Cardiac muscle cell (in vitro differentiated cells and primary cell): Measurements from ENCODE around the gene PLXNB3. TPM values are rescaled to one million over a fixed set of nuclear protein-coding genes. Genes with fewer than 3 reads are reported as not detected.
A peak's percentile ranks its signal among the peaks of the same experiment; 100 is the strongest.

Source experiments
- DNase-seq, 2 donors: peaks; one replicate each; pipeline versions ENCODE4 v3.0.0 to v3.0.0-alpha.2; 2010 to 2017; ENCODE audit warnings: low read depth in 1 of 2, low spot score in 1 of 2
- H3K27ac ChIP-seq: fragments of 200-600 bp; sonication (generic); 2 replicates; pipeline ENCODE4 v1.5.1; 2016
- H3K27me3 ChIP-seq: fragments of 200-600 bp; sonication (generic); 2 replicates; pipeline ENCODE4 v1.6.0; 2016; ENCODE audit warnings: control low read depth
- H3K36me3 ChIP-seq: fragments of 200-600 bp; sonication (generic); 2 replicates; pipeline ENCODE4 v1.5.1; 2016; ENCODE audit warnings: control low read depth
- H3K4me1 ChIP-seq: fragments of 200-600 bp; sonication (generic); 2 replicates; pipeline ENCODE4 v1.8.1; 2017; ENCODE audit warnings: low read depth, mild to moderate bottlenecking, mixed run types
- H3K4me3 ChIP-seq: fragments of 200-600 bp; sonication (generic); 2 replicates; pipeline ENCODE4 v1.5.1; 2016; ENCODE audit warnings: mild to moderate bottlenecking
- H3K9me3 ChIP-seq: fragments of 200-600 bp; sonication (generic); 2 replicates; pipeline ENCODE4 v1.5.1; 2017; ENCODE audit warnings: low read depth, mild to moderate bottlenecking, control low read depth
- CTCF ChIP-seq: IDR thresholded peaks from 2 replicates; pipeline ENCODE4 v1.5.1; 2012; ENCODE audit warnings: low read depth, mild to moderate bottlenecking, low read length
- polyA plus RNA-seq: library from polyadenylated mRNA; unstranded; fragments of >200 nt; fragmentation: Nextera tagmentation; extraction: Ambion mirVana; gene quantifications from 2 replicates; pipeline ENCODE4 v1.2.1, GENCODE V29; 2016
- total RNA-seq: library from RNA; depleted of rRNA; stranded (reverse); fragments of >200 nt; gene quantifications from 2 replicates; pipeline ENCODE4 v1.2.3, GENCODE V29; 2016

PLXNB3 gene
- total and polyA plus RNA-seq, 2 experiments from 2014 or later = 0.48 to 1.4 TPM

- no peak for TF ChIP-seq CTCF
- H3K9me3 ChIP-seq = no peaks in the 10 kb centered on the region
- H3K27me3 ChIP-seq = no peaks in the 10 kb centered on the region
- peak overlapping the region; percentile 46 for H3K4me3 ChIP-seq
- peaks cover 8% of the 10 kb centered on the region for H3K36me3 ChIP-seq
- DNase-seq = no peak
- peak overlapping the region; percentile 89 for H3K27ac ChIP-seq
- peaks cover 16% of the 10 kb centered on the region for H3K4me1 ChIP-seq
Measured at GRCh38 chrX:153722704-153723350, 41.2 kb upstream of the PLXNB3 start.

- no peaks in the 10 kb centered on the region for H3K27me3 ChIP-seq
- H3K27ac ChIP-seq = peak overlapping the region; percentile 89
- peak; percentile 43 to 56 for DNase-seq
- H3K36me3 ChIP-seq = peaks cover 8% of the 10 kb centered on the region
- peak; percentile 39 for TF ChIP-seq CTCF
- H3K4me1 ChIP-seq = peaks cover 16% of the 10 kb centered on the region
- peak overlapping the region; percentile 46 for H3K4me3 ChIP-seq
- no peaks in the 10 kb centered on the region for H3K9me3 ChIP-seq
Measured at GRCh38 chrX:153723351-153724251, 40.4 kb upstream of the PLXNB3 start.

- Histone ChIP-seq H3K9me3 (no peaks in the 10 kb centered on the region), H3K27me3 (no peaks in the 10 kb centered on the region), H3K4me1 (peaks cover 16% of the 10 kb centered on the region), H3K4me3 (peak within 1 kb of the TSS; percentile 46), H3K36me3 (peaks cover 8% of the 10 kb centered on the region), H3K27ac (peak within 1 kb of the TSS; percentile 89)
- peak; percentile 90 to 91 for DNase-seq
- no peak for TF ChIP-seq CTCF
Measured at GRCh38 chrX:153724252-153725038, 39.6 kb upstream of the PLXNB3 start, which contains the start of the genes ABCD1 and BCAP31. Gene ABCD1 (plus strand): TSS chrX:153724856. CDS start chrX:153725267, 411 bp downstream. Gene BCAP31 (minus strand): TSS chrX:153724387. CDS start chrX:153723244, 1,143 bp downstream.

GRCh38 chrX:153725039-153725831 is 38.8 kb upstream of the PLXNB3 start:
- H3K27ac ChIP-seq = peak overlapping the region; percentile 89
- no peak for DNase-seq

More at GRCh38 chrX:153725039-153725831, 38.8 kb upstream of the PLXNB3 start:
- H3K4me3 ChIP-seq = peak overlapping the region; percentile 46
- no peak for TF ChIP-seq CTCF
- peaks cover 3% of the 10 kb centered on the region for H3K36me3 ChIP-seq
- H3K27me3 ChIP-seq = no peaks in the 10 kb centered on the region
- H3K4me1 ChIP-seq = peaks cover 16% of the 10 kb centered on the region
- no peaks in the 10 kb centered on the region for H3K9me3 ChIP-seq
